SK-N-SH (cell line): ENCODE measurements around the gene CCDC28A. TPM values are rescaled to one million over a fixed set of nuclear protein-coding genes. Genes with fewer than 3 reads are reported as not detected.

Experiments used
- CTCF ChIA-PET: fragments of 300-600, 350-600 bp; formaldehyde crosslinking; extraction: SDS; loops from one replicate; lab custom pipeline; 2021; lab: Yijun Ruan, JAX
- POLR2A ChIA-PET: fragments of 350-600 bp; sonication (Branson Sonifier 250); formaldehyde crosslinking; extraction: SDS; loops from one replicate; lab custom pipeline; 2020; ENCODE audit warnings: antibody characterized with exemption, inconsistent platforms; lab: Yijun Ruan, JAX
- DNase-seq: peaks from one replicate; pipeline ENCODE4 v3.0.0; 2012
- H2AFZ ChIP-seq: fragments of 200-600 bp; sonication (generic); 2 replicates; pipeline ENCODE4 v1.8.1; 2016; ENCODE audit warnings: antibody characterized with exemption, mild to moderate bottlenecking, low read depth
- H3F3A ChIP-seq: fragments of 200-600 bp; sonication (generic); replicated peaks from 2 replicates; pipeline ENCODE3; 2016; ENCODE audit warnings: antibody characterized with exemption, mild to moderate bottlenecking; ENCODE audit not compliant: insufficient read depth
- H3K27ac ChIP-seq, 2 experiments: fragments of 200-500 bp in 1 of 2; fragments of 200-600 bp in 1 of 2; sonication (Bioruptor generic) in 1 of 2; sonication (generic), shearing (Covaris generic) in 1 of 2; 2 replicates each; pipeline versions ENCODE4 v1.5.1 to v1.6.1; 2014 to 2016; ENCODE audit warnings: low read depth in 2 of 2, inconsistent platforms in 1 of 2, low read length in 1 of 2, mild to moderate bottlenecking in 1 of 2, mixed read lengths in 1 of 2
- H3K27me3 ChIP-seq: fragments of 200-600 bp; sonication (generic), shearing (Covaris generic); 2 replicates; pipeline ENCODE4 v1.6.1; 2016; ENCODE audit warnings: mixed run types; ENCODE audit not compliant: insufficient read depth
- H3K36me3 ChIP-seq, 2 experiments: fragments of 200-500 bp in 1 of 2; fragments of 200-600 bp in 1 of 2; sonication (Bioruptor generic) in 1 of 2; sonication (generic) in 1 of 2; replicated peaks in 1 of 2; 2 replicates each; pipeline versions ENCODE3 to v1.5.1; 2014 to 2016; ENCODE audit warnings: low read length in 1 of 2, mild to moderate bottlenecking in 1 of 2; ENCODE audit not compliant: insufficient read depth in 2 of 2, control insufficient read depth in 1 of 2
- H3K4me1 ChIP-seq, 2 experiments: fragments of 200-500 bp in 1 of 2; fragments of 200-600 bp in 1 of 2; sonication (Bioruptor generic) in 1 of 2; sonication (generic), shearing (Covaris generic) in 1 of 2; 2 replicates each; pipeline versions ENCODE4 v1.5.1 to v1.6.1; 2014 to 2016; ENCODE audit warnings: low read depth in 1 of 2, low read length in 1 of 2, mixed run types in 1 of 2; ENCODE audit not compliant: insufficient read depth in 2 of 2, control insufficient read depth in 1 of 2
- H3K4me2 ChIP-seq: fragments of 200-600 bp; sonication (generic), shearing (Covaris generic); 2 replicates; pipeline ENCODE4 v1.6.1; 2017; ENCODE audit warnings: mixed run types
- H3K4me3 ChIP-seq, 2 experiments: fragments of 200-500 bp in 1 of 2; fragments of 200-600 bp in 1 of 2; sonication (Bioruptor generic) in 1 of 2; sonication (generic), shearing (Covaris generic) in 1 of 2; 2 replicates each; pipeline versions ENCODE4 v1.5.1 to v1.8.1; 2014 to 2016; ENCODE audit warnings: low read depth in 2 of 2, inconsistent platforms in 1 of 2, low read length in 1 of 2, mild to moderate bottlenecking in 1 of 2, mixed read lengths in 1 of 2, moderate library complexity in 1 of 2
- H3K79me2 ChIP-seq: fragments of 200-600 bp; sonication (generic); 2 replicates; pipeline ENCODE4 v1.8.1; 2017; ENCODE audit warnings: mild to moderate bottlenecking; ENCODE audit not compliant: insufficient read depth
- H3K9ac ChIP-seq: fragments of 200-600 bp; sonication (generic); 2 replicates; pipeline ENCODE4 v1.6.1; 2017; ENCODE audit warnings: mixed run types
- H3K9me2 ChIP-seq: fragments of 200-600 bp; sonication (generic); 2 replicates; pipeline ENCODE4 v1.6.1; 2017; ENCODE audit warnings: mixed run types
- H3K9me3 ChIP-seq: fragments of 200-600 bp; sonication (generic); 2 replicates; pipeline ENCODE4 v1.6.1; 2017; ENCODE audit warnings: mixed run types, mild to moderate bottlenecking, moderate library complexity
- H4K20me1 ChIP-seq: fragments of 200-600 bp; sonication (generic); 2 replicates; pipeline ENCODE4 v1.6.1; 2017; ENCODE audit warnings: mild to moderate bottlenecking, mixed run types; ENCODE audit not compliant: insufficient read depth
- CHD2 ChIP-seq: fragments of 150-350 bp; IDR thresholded peaks from 2 replicates; pipeline ENCODE4 v1.6.1; 2018; ENCODE audit warnings: low read length; ENCODE audit not compliant: partially characterized antibody
- ELF1 ChIP-seq: IDR thresholded peaks from 2 replicates; pipeline ENCODE4 v1.4.0; 2012
- EP300 ChIP-seq, 2 experiments: IDR thresholded peaks; 2 replicates each; pipeline versions ENCODE4 v1.4.0 to v1.6.1; 2012; ENCODE audit warnings: borderline replicate concordance in 1 of 2, low read depth in 1 of 2, low read length in 1 of 2
- NRF1 ChIP-seq: IDR thresholded peaks from 2 replicates; pipeline ENCODE4 v1.6.1; 2012; ENCODE audit warnings: low read depth, mild to moderate bottlenecking, low read length
- RAD21 ChIP-seq: IDR thresholded peaks from 2 replicates; pipeline ENCODE4 v1.6.1; 2012; ENCODE audit warnings: mild to moderate bottlenecking, low read length
- RCOR1 ChIP-seq: fragments of 150-350 bp; IDR thresholded peaks from 2 replicates; pipeline ENCODE4 v1.6.1; 2017; ENCODE audit warnings: antibody characterized with exemption, low read length
- TAF1 ChIP-seq: IDR thresholded peaks from 2 replicates; pipeline ENCODE4 v1.6.1; 2012; ENCODE audit warnings: low read depth, mild to moderate bottlenecking, low read length, moderate library complexity, borderline replicate concordance
- TCF12 ChIP-seq: IDR thresholded peaks from 2 replicates; pipeline ENCODE4 v1.4.0; 2012
- YY1 ChIP-seq: IDR thresholded peaks from 2 replicates; pipeline ENCODE4 v1.4.0; 2012; ENCODE audit warnings: low read depth, mild to moderate bottlenecking
- WGBS: methylation state at CpG from one replicate; pipeline ENCODE4 v1.1.6; 2017; ENCODE audit warnings: low lambda C conversion rate; 5-methylcytosine and 5-hydroxymethylcytosine counted together
- polyA plus RNA-seq, 3 experiments: library from polyadenylated mRNA; depleted of rRNA; stranded (reverse); fragments of >200 nt; gene quantifications; 2 replicates each; pipeline ENCODE4 v1.2.3, GENCODE V29; 2012
- TF ChIP-seq, protein P1 (sequence below): fragments of 150-350 bp; IDR thresholded peaks from 2 replicates; pipeline ENCODE4 v1.6.1; 2016; ENCODE audit warnings: mild to moderate bottlenecking, low read depth, low read length
- TF ChIP-seq, protein P2 (sequence below): IDR thresholded peaks from 2 replicates; pipeline ENCODE4 v1.4.0; 2012; ENCODE audit warnings: low read depth
- TF ChIP-seq, protein P3 (sequence below): fragments of 200-600 bp; sonication (generic); IDR thresholded peaks from 2 replicates; pipeline ENCODE4 v1.6.1; 2017; ENCODE audit warnings: antibody characterized with exemption, mild to moderate bottlenecking, moderate library complexity
- TF ChIP-seq, protein P4 (sequence below): IDR thresholded peaks from 2 replicates; pipeline ENCODE4 v1.6.1; 2012; ENCODE audit warnings: mild to moderate bottlenecking, low read depth, low read length, moderate library complexity
- TF ChIP-seq, protein P5 (sequence below): IDR thresholded peaks from 2 replicates; pipeline ENCODE4 v1.4.0; 2012; ENCODE audit warnings: low read depth, borderline replicate concordance

CCDC28A gene
- polyA plus RNA-seq, 1 of the 3 experiments (the other 2 are of a cell fraction): 11.4 TPM

DNA sequence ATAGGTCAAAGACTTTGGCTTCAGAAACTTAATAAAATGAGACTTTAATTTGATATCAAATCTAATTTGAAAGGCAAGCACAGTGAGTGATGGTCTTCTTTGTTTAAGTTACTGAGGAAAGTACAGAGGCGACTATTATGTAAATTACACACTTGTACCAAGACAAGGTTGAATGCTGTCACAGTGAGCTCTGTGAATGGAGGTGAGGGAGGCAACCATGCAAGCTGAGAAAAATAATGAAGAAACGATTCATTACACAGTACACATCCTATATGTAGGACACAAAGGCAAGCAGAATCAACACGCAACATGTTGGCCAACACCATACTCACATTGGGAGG lies 46.8 kb upstream of the CCDC28A start (continued):
- TF ChIP-seq, protein P1, sequence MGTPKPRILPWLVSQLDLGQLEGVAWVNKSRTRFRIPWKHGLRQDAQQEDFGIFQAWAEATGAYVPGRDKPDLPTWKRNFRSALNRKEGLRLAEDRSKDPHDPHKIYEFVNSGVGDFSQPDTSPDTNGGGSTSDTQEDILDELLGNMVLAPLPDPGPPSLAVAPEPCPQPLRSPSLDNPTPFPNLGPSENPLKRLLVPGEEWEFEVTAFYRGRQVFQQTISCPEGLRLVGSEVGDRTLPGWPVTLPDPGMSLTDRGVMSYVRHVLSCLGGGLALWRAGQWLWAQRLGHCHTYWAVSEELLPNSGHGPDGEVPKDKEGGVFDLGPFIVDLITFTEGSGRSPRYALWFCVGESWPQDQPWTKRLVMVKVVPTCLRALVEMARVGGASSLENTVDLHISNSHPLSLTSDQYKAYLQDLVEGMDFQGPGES: no peak
- no peak for TF ChIP-seq NRF1
- TF ChIP-seq, protein P2, sequence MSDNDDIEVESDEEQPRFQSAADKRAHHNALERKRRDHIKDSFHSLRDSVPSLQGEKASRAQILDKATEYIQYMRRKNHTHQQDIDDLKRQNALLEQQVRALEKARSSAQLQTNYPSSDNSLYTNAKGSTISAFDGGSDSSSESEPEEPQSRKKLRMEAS: no peak

DNA sequence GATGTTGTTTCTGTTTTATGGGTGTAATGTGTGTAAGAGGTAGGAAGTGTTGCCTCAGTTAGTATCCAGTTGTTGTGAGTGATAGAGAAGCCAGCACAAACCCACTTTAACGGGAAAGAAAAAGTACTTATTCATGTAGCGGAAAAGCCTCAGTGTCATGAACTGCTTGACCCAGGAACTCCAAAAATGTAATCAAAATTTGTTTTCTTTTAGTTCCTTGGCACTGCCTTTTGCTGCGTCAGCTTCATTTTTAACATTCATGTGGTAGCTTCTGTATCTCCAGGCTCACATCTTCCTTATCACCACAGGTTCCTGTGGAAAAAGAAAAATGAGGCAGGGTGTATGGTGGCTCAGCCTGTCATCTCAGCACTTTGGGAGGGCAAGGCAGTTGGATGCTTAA lies 46.4 kb upstream of the CCDC28A start:
- Histone ChIP-seq H3K36me3 (no peaks in the 10 kb centered on the region), H3K4me2 (no peak overlapping the region), H2AFZ (no peak overlapping the region), H3K27me3 (no peaks in the 10 kb centered on the region), H3K4me3 (no peak overlapping the region), H3K79me2 (no peaks in the 10 kb centered on the region), H3K9me3 (no peaks in the 10 kb centered on the region), H3F3A (no peaks in the 10 kb centered on the region), H3K27ac (no peak overlapping the region), H3K4me1 (no peaks in the 10 kb centered on the region), H3K9me2 (no peaks in the 10 kb centered on the region), H4K20me1 (no peaks in the 10 kb centered on the region), H3K9ac (no peak overlapping the region)
- CTCF ChIA-PET: no interaction called here
- POLR2A ChIA-PET: no interaction called here
- 22% methylated on average over 3 of the region's 3 CpGs for WGBS
- TF ChIP-seq TCF12: no peak
- no peak for TF ChIP-seq TAF1
- no peak for TF ChIP-seq RAD21
- TF ChIP-seq, protein P2: no peak
- TF ChIP-seq, protein P3, sequence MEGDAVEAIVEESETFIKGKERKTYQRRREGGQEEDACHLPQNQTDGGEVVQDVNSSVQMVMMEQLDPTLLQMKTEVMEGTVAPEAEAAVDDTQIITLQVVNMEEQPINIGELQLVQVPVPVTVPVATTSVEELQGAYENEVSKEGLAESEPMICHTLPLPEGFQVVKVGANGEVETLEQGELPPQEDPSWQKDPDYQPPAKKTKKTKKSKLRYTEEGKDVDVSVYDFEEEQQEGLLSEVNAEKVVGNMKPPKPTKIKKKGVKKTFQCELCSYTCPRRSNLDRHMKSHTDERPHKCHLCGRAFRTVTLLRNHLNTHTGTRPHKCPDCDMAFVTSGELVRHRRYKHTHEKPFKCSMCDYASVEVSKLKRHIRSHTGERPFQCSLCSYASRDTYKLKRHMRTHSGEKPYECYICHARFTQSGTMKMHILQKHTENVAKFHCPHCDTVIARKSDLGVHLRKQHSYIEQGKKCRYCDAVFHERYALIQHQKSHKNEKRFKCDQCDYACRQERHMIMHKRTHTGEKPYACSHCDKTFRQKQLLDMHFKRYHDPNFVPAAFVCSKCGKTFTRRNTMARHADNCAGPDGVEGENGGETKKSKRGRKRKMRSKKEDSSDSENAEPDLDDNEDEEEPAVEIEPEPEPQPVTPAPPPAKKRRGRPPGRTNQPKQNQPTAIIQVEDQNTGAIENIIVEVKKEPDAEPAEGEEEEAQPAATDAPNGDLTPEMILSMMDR: no peak
- TF ChIP-seq, protein P4, sequence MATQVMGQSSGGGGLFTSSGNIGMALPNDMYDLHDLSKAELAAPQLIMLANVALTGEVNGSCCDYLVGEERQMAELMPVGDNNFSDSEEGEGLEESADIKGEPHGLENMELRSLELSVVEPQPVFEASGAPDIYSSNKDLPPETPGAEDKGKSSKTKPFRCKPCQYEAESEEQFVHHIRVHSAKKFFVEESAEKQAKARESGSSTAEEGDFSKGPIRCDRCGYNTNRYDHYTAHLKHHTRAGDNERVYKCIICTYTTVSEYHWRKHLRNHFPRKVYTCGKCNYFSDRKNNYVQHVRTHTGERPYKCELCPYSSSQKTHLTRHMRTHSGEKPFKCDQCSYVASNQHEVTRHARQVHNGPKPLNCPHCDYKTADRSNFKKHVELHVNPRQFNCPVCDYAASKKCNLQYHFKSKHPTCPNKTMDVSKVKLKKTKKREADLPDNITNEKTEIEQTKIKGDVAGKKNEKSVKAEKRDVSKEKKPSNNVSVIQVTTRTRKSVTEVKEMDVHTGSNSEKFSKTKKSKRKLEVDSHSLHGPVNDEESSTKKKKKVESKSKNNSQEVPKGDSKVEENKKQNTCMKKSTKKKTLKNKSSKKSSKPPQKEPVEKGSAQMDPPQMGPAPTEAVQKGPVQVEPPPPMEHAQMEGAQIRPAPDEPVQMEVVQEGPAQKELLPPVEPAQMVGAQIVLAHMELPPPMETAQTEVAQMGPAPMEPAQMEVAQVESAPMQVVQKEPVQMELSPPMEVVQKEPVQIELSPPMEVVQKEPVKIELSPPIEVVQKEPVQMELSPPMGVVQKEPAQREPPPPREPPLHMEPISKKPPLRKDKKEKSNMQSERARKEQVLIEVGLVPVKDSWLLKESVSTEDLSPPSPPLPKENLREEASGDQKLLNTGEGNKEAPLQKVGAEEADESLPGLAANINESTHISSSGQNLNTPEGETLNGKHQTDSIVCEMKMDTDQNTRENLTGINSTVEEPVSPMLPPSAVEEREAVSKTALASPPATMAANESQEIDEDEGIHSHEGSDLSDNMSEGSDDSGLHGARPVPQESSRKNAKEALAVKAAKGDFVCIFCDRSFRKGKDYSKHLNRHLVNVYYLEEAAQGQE: no peak
- TF ChIP-seq, protein P1: no peak
- no peak for TF ChIP-seq YY1
- no peak for TF ChIP-seq RCOR1
- TF ChIP-seq EP300 (IDR thresholded peaks at IDR 0.05; ENCODE audit: borderline replicate concordance in 1 of 2, low read depth in 1 of 2, low read length in 1 of 2): no peak
- no peak for TF ChIP-seq ELF1
- TF ChIP-seq, protein P5, sequence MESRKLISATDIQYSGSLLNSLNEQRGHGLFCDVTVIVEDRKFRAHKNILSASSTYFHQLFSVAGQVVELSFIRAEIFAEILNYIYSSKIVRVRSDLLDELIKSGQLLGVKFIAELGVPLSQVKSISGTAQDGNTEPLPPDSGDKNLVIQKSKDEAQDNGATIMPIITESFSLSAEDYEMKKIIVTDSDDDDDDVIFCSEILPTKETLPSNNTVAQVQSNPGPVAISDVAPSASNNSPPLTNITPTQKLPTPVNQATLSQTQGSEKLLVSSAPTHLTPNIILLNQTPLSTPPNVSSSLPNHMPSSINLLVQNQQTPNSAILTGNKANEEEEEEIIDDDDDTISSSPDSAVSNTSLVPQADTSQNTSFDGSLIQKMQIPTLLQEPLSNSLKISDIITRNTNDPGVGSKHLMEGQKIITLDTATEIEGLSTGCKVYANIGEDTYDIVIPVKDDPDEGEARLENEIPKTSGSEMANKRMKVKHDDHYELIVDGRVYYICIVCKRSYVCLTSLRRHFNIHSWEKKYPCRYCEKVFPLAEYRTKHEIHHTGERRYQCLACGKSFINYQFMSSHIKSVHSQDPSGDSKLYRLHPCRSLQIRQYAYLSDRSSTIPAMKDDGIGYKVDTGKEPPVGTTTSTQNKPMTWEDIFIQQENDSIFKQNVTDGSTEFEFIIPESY: no peak
- TF ChIP-seq CHD2: no peak
- DNase-seq: no peak
